ENCODE data around the gene GLIPR2.
"Not testable (repeated sequence)": the region's sequence is repeated elsewhere in the genome, so short reads cannot be mapped to it uniquely, and the experiment has no call there.

The GLIPR2 gene

DNA sequence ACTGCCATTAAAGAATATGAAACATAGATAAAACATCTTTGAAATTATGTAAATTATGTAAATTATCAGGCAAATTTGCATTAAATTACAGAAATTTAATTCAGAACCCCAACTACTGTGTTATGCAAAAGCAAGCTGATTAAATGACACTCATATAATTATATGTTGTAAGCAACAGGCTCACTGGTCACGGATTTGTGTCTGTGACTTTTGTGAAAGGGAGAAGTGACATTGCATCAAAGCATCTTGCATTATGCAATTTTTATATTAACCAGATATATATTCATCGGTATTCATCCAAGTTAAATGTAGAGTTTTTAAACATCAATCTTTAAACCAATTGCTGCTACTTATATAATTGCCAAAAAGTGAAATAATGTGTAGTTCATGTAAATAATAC lies 13.0 kb upstream of the GLIPR2 start:
- no peak for DNase-seq (ENCODE audit: low read depth in 2 of 2)

GRCh38 chr9:36125062-36125855 lies 11.3 kb upstream of the GLIPR2 start:
- DNase-seq (ENCODE audit: low read depth in 2 of 2): no peak

DNA sequence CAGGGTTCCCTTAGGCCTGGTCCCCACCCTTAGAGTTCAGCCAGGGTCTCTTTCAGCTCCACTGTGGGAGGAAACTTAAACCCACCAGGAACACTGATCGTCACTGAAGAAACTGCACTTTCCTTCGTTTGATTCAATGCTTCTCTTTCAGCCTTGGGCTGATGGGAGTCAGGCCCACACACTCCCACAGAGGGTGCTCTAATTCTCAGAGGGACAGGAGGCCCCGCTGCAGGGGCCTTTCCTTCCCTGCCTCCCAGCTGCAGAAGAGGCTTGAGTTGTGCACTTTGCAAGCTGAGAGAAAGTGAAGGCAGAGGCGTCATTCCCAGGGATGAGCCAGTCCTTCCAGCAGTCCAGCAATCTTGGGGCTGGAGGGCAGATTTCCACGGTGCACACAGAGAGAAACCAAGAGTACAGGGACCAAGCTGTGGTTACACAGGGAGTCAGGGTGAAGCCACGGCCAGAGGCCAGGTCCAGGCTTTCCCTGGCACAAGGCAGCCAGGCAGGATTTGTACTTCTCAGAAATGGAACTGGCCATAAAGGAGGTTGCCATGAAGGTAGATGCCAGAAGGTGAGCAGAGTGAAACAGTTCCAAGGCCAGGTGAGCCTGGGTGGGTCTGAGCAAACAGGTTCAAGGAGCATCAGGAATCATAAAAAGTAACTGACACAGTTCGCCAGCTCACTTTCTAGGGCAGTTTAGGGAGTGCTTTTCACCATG lies 10.4 kb upstream of the GLIPR2 start:
- no peak for DNase-seq (ENCODE audit: low read depth in 2 of 2)

DNA sequence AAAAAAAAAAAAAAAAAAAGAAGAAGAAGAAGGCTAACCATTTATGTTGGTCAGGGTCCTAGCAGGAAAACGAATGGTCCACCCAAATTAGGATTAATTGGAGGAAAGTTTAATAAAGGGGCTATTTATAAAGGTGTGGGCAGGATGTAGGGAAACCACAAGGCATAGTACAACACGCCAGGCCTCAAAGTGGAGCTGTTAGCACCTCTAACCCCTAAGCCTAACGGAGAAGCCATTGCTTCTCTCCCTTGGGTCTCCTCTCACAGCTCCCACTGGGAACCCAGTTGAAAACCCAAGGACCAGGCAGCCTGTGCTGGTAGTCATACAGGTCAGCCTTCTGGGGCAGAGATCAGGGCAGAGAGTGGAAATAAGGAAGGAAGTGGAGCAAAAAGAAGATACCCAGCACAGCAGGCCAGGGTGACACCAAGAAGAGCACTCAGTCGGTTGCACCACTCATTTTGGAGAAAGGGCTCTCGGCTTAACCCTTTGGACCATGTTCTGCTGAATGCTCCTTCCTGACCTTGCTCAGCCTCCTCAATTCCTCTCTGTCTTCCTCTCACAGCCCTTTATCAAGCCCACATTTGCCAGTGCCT lies 8.8 kb upstream of the GLIPR2 start:
- DNase-seq (ENCODE audit: low read depth in 2 of 2): no peak

GRCh38 chr9:36128349-36128748 lies 8.2 kb upstream of the GLIPR2 start:
- DNase-seq (ENCODE audit: low read depth in 2 of 2): no peak

- no peak for DNase-seq (ENCODE audit: low read depth in 2 of 2)
Observed at GRCh38 chr9:36129139-36129538, 7.4 kb upstream of the GLIPR2 start.

DNA sequence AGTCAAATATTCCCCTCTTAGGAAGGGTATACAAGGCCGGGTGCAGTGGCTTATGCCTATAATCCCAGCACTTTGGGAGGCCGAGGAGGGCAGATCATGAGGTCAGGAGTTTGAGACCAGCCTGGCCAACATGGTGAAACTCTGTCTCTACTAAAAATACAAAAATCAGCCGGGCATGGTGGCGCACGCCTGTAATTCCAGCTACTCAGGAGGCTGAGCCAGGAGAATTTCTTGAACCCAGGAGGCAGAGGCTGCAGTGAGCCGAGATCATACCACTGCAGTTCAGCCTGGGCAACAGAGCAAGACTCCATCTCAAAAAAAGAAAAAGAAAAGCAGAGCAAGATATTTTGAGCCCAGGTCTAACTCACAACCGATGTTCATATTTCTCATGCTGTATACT lies 4.9 kb upstream of the GLIPR2 start:
- not testable (repeated sequence) for DNase-seq (ENCODE audit: low read depth in 2 of 2)

- no peak for DNase-seq (ENCODE audit: low read depth in 2 of 2)
Observed at GRCh38 chr9:36132086-36132485, 4.4 kb upstream of the GLIPR2 start.

- DNase-seq (ENCODE audit: low read depth in 2 of 2): no peak
Observed at GRCh38 chr9:36134761-36135505, 1.6 kb upstream of the GLIPR2 start.

DNA sequence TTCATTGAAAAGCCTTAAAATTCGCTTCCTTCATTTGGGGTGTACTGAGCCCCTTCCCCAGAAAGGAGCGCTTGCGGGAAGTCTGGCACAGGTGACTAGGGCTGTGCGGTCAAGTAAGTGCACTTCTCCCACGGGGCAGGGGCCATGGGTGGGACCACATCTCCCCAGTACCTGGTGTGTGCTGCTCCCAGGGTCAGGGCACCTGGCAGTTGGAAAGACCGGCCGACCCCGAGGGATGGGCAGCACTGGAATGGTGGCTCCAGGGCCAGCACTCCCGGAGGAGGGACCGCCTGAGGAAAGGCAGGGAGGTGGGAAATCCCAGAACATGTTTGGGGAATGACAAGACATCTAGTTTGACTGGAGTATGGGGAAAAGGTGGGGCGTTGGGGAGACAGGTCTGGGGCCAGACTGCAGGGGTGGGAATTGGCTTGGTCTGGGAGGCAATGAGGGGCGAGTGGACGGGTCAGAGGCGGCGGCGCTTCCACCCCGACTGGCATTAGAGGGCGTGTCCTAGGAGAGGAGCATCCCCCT lies 727 bp upstream of the GLIPR2 start:
- DNase-seq (ENCODE audit: low read depth in 2 of 2): no peak

GRCh38 chr9:36136894-36137391 lies 410 bp downstream of the GLIPR2 start:
- DNase-seq (ENCODE audit: low read depth in 2 of 2): no peak

GRCh38 chr9:36137392-36138004 lies 965 bp downstream of the GLIPR2 start:
- DNase-seq (ENCODE audit: low read depth in 2 of 2): no peak

GRCh38 chr9:36138496-36138895 lies 2.0 kb downstream of the GLIPR2 start:
- no peak for DNase-seq (ENCODE audit: low read depth in 2 of 2)

GRCh38 chr9:36138901-36139300 lies 2.4 kb downstream of the GLIPR2 start:
- DNase-seq (ENCODE audit: low read depth in 2 of 2): no peak

GRCh38 chr9:36140086-36141084 lies 3.9 kb downstream of the GLIPR2 start:
- no peak for DNase-seq (ENCODE audit: low read depth in 2 of 2)

GRCh38 chr9:36141288-36141687 lies 4.8 kb downstream of the GLIPR2 start:
- no peak for DNase-seq (ENCODE audit: low read depth in 2 of 2)

DNA sequence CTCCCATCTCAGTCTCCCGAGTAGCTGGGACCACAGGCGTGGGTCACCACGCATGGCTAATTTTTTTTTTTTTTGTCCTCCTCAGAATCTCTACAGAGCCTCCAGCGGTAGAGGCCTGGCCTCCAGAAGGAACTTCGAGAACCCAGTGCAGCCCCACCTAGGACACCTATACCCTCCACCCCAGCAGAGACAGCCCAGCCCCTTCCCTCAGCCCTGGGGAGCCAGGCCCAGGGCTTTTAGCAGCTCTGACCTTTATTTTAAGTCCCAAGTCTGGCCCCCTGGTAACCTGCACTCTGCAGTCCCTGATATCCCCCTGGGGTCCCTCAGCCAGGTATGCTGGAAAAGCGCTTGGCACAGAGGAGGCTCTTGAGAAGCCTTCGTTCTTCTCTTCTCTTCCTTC lies 5.2 kb downstream of the GLIPR2 start:
- no peak for DNase-seq (ENCODE audit: low read depth in 2 of 2)

- no peak for DNase-seq (ENCODE audit: low read depth in 2 of 2)
Observed at GRCh38 chr9:36142510-36143244, 6.1 kb downstream of the GLIPR2 start.

DNA sequence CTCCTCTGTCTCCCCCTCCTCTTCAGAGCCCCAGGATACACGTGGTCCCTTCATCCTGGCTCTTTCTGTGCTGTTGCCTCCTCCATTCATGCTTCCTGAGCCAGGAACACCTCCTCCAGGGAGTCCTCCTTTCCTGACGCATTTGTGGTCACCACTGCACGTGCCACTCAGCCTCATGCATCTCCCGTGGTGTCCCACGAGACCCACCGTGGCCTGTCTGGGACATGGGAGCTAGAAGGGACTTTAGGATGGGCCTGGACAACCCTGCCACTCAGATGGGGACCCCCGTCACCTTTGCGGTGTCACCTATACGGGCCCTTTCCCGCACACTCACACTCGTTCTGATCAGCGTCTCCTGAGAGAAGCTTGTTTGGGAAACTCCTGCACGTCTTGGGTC lies 6.7 kb downstream of the GLIPR2 start:
- DNase-seq (ENCODE audit: low read depth in 2 of 2): no peak
